Osteocyte (in vitro differentiated cells): ENCODE results near the gene RTF1. TPM values are rescaled to one million over a fixed set of nuclear protein-coding genes. Genes with fewer than 3 reads are reported as not detected.

Experiments used
- DNase-seq: peaks from one replicate; pipeline ENCODE4 v3.0.0; 2021; ENCODE audit warnings: mixed read lengths; ENCODE audit not compliant: unreplicated experiment; ENCODE audit errors: extremely low spot score
- H3K27ac Mint-ChIP-seq: one replicate; pipeline ENCODE4 v1.8.0; 2021; ENCODE audit warnings: mild to moderate bottlenecking, mixed read lengths; ENCODE audit not compliant: unreplicated experiment
- H3K27me3 Mint-ChIP-seq: one replicate; pipeline ENCODE4 v1.8.0; 2021; ENCODE audit warnings: mixed read lengths; ENCODE audit not compliant: unreplicated experiment
- H3K36me3 Mint-ChIP-seq: one replicate; pipeline ENCODE4 v1.8.0; 2021; ENCODE audit warnings: mixed read lengths; ENCODE audit not compliant: unreplicated experiment
- H3K4me1 Mint-ChIP-seq: one replicate; pipeline ENCODE4 v1.8.0; 2021; ENCODE audit warnings: mixed read lengths; ENCODE audit not compliant: unreplicated experiment
- H3K4me3 Mint-ChIP-seq: one replicate; pipeline ENCODE4 v1.8.0; 2021; ENCODE audit warnings: mild to moderate bottlenecking, moderate library complexity, mixed read lengths; ENCODE audit not compliant: unreplicated experiment
- H3K9me3 Mint-ChIP-seq: one replicate; pipeline ENCODE4 v1.8.0; 2021; ENCODE audit warnings: mixed read lengths; ENCODE audit not compliant: unreplicated experiment
- total RNA-seq: library from RNA; stranded (reverse); gene quantifications from 2 replicates; pipeline ENCODE4 v1.2.1, GENCODE V29; 2021
- TF ChIP-seq, protein P1 (sequence below): fragments of 200-600 bp; sonication (generic); IDR thresholded peaks from 2 replicates; pipeline ENCODE4 v1.5.0; 2021; ENCODE audit warnings: antibody characterized with exemption, mild to moderate bottlenecking, moderate library complexity

The RTF1 gene
- total RNA-seq, 1 donor from 2014 or later, result 43.0 TPM

DNA sequence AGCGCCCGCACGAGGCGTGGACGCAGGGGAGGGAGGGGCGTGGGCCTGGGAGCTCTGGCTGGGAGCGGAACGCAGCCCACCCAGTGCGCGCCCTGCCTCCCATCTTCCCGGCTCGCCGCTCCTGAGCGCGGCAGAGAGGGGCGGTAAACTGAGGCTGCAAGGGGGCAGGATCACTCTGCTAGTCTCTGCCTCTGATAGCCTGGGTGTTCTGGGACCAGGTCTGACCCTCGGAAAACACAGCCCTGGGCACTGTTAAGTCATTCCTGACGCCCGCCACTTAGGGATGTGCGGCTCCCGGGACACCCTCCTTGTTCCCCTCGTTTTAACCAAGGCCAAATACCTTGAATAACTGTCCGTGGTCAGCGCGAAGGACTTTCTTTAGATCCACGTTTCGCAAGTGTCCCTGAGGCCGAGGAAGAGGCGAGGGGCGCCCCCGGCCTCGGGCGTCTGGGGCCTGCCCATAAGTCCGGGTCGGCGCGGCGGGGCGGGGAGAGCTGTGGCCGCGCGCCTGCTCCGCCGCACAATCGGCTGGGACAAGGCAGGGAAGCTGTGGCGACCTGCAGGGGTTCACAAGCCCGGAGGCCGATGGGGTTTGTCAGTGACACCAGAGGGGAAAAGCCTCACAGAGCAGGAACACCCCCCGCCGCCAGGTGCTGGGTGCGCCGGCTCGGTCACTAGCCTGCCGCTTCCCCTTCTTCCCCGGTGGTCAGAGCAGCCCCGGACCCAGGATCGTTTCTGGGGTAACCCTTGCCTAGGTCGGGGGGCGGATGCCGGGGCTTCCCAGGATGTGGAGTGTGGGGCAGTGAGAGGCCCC lies 78.2 kb downstream of the RTF1 start:
- Mint-ChIP-seq H3K4me3 (peak overlapping the region; percentile 60), H3K27me3 (peaks cover 38% of the 10 kb centered on the region)

DNA sequence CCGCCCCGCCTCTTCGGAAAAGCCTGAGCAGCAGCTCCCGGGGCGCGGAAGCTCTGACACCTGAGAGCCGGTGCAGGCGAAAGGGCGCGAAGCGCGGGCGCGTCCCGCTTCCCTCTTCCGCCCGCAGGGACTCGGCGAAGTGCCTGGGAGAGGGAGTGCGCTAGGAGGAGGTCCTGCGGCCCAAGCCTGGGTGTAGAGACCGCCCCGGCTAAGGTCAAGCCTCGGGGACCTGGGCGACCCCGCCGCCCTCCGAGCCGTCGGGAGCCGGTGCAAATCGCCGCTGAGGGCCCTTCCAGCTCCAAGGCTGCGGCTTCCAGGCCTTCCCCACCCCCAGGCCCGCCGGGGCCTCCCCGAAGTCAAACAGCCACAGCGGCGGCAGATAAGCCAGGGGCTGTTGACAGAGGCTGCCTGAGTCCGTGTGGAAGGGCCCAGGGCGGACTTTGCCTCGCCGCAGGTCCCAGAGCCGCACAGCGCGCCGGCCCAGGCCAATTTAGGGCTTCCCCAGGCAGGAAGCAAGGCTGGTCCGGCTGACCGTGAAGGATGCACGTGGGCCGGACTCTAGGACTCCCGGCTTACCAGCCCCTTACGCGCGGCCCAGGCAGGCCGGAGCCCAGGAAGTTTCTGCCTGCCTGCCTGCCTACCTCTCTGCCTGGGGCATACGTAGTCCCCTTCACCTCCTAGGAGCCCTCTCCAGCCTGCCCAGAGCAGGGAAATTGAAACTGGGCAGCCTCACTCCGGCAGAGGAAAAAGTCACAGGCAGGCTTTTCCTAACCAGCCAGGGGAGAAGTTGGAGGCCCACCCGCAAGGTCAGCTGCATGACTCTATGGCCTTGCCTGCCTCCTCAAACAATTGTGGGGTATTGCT lies 79.1 kb downstream of the RTF1 start:
- Mint-ChIP-seq H3K36me3 (peaks cover 2% of the 10 kb centered on the region), H3K9me3 (no peaks in the 10 kb centered on the region), H3K27ac (no peak overlapping the region), H3K4me3 (no peak overlapping the region), H3K4me1 (peaks cover 12% of the 10 kb centered on the region), H3K27me3 (peaks cover 45% of the 10 kb centered on the region)
- TF ChIP-seq, protein P1, sequence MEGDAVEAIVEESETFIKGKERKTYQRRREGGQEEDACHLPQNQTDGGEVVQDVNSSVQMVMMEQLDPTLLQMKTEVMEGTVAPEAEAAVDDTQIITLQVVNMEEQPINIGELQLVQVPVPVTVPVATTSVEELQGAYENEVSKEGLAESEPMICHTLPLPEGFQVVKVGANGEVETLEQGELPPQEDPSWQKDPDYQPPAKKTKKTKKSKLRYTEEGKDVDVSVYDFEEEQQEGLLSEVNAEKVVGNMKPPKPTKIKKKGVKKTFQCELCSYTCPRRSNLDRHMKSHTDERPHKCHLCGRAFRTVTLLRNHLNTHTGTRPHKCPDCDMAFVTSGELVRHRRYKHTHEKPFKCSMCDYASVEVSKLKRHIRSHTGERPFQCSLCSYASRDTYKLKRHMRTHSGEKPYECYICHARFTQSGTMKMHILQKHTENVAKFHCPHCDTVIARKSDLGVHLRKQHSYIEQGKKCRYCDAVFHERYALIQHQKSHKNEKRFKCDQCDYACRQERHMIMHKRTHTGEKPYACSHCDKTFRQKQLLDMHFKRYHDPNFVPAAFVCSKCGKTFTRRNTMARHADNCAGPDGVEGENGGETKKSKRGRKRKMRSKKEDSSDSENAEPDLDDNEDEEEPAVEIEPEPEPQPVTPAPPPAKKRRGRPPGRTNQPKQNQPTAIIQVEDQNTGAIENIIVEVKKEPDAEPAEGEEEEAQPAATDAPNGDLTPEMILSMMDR, result no peak
- DNase-seq, result no peak

More for the DNA sequence above, 78.2 kb downstream of the RTF1 start:
- H3K9me3 Mint-ChIP-seq, result no peaks in the 10 kb centered on the region
- peaks cover 15% of the 10 kb centered on the region for H3K4me1 Mint-ChIP-seq
- peaks cover 2% of the 10 kb centered on the region for H3K36me3 Mint-ChIP-seq
- TF ChIP-seq, protein P1, result no peak
- H3K27ac Mint-ChIP-seq, result no peak overlapping the region
- DNase-seq, result no peak

DNA sequence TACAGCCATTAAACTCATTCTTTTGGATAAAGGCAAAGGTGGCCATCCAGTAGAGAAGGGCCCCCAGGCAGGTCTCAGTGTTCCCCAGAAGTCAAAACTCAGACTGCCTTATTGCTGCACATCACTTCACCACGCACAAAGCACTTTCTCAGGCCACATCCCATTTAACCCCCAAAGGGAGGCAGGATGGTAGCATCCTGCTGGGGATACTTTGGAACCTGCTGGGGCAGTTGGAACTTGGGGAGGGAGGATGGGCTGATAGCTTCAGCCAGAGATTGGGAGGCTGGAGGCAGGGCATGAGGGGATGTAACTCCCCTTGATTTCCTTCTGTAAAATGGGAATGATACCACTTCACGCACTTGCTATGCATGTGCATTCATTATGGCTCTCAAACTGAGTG lies 81.8 kb downstream of the RTF1 start:
- no peak for DNase-seq
- Mint-ChIP-seq H3K4me1 (peaks cover 22% of the 10 kb centered on the region), H3K27me3 (peaks cover 62% of the 10 kb centered on the region), H3K4me3 (no peak overlapping the region), H3K9me3 (no peaks in the 10 kb centered on the region), H3K27ac (no peak overlapping the region), H3K36me3 (no peaks in the 10 kb centered on the region)
- TF ChIP-seq, protein P1, result no peak

DNA sequence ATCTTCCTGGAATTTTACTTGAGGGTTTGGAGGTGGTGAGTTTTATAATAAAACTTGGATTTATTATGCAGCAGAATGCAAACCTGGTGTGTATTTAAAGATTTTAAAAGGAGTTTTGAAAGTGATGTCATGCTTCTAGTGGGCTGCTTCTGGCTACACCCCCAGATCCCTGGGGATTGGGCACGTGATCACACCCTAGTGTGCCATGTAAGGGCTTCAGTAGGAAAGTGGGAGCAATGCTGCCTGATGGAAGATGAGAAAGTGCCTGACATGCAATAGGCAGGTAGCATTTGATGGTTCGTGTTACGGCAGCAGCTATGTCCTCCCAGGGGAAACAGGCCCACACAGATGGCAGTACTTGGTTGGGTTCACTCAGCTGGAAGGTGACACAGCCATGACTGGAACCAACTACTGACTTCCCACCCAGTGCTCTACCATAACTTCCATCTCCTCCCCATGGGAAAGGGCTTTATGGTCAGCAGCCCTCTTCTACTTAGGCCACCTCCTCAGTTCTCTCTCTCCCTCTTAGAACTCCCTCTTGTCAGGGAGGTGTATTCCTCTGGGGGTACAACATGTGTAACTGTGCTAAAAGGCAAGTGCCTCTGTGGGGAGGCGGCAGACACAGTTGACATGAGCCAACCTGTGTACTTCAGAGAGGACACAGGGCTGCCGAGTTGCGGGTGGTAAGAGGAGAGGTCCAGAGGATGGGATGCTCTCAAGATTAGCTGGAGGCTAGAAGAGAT lies 82.4 kb downstream of the RTF1 start:
- Mint-ChIP-seq H3K27ac (no peak overlapping the region), H3K36me3 (no peaks in the 10 kb centered on the region), H3K4me1 (peaks cover 22% of the 10 kb centered on the region), H3K4me3 (no peak overlapping the region), H3K9me3 (no peaks in the 10 kb centered on the region), H3K27me3 (peaks cover 64% of the 10 kb centered on the region)
- TF ChIP-seq, protein P1, result no peak
- DNase-seq, result no peak
